Activated CD4-positive, alpha-beta T cell treated with anti-CD3 and anti-CD28 coated beads for 48 hours (primary cell): ENCODE results near the gene DNAJC27.
"Not testable (repeated sequence)": the region's sequence is repeated elsewhere in the genome, so short reads cannot be mapped to it uniquely, and the experiment has no call there.

ENCODE experiments used
- DNase-seq: peaks from one replicate; pipeline ENCODE4 v3.0.0-alpha.2; 2020

Gene DNAJC27

GRCh38 chr2:24971536-24972314 is at the start of gene DNAJC27:
DNAJC27 (minus strand) TSS chr2:24971955; CDS start chr2:24971904, 51 bp downstream.
- DNase-seq, result peak; percentile 98

DNA sequence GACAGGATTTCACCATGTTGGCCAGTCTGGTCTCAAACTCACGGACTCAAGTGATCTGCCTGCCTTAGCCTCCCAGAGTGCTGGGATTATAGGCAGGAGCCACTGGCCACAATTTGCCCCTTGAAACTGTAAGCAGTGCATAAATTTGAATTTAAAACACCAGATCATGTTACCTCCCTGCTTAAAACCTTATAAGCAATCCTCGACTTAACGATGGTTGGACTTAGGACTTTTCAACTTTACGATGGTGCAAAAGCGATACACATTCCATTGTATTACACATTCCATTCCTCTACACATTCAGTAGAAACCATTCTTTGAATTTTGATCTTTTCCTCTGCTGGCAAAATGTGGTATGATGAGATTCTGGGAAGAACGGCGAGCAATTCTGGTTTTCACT is 46.9 kb upstream of the DNAJC27 start:
- DNase-seq, result no peak

DNA sequence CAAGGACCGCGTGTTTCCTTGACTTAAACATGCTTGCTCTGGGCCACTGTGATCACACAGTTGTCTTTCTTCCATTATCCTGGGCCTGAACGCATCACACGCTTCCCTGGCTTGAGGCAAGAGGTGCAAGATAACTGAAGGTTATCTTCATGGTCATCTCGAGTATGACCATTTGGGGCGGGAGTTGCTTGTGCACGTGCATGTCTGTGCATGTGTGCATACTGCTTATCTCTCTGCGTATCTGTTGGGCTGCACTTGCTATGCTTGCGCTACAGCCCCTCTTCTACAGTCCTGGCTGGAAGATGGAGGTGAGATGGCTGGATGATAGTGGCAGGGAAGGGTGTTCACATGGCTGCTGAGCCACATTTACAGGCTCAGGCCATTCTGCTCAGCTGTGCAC is 42.9 kb upstream of the DNAJC27 start:
- no peak for DNase-seq

- not testable (repeated sequence) for DNase-seq
These were observed 39.6 kb upstream of the DNAJC27 start for GRCh38 chr2:25011342-25011741.

DNA sequence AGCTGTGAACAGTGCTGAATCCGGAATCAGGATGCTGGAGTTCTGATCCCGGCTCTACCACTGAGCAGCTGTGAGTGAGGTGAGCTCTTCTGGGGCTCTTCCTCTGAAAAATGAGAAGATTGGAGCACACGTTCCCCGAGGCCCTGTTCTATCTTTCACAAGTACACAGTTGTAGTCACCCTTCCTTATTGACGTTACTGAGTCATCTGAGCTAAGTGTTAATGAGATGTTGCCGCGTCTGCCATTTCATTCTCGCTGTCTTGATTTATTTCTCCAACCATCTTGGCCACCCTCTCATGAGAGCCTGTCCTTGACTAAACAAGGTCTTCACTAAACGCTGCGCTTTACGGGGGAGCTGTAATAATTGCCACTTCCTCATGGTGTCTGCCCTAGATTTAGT is 38.2 kb upstream of the DNAJC27 start:
- no peak for DNase-seq

- no peak for DNase-seq
These were observed 30.3 kb upstream of the DNAJC27 start for GRCh38 chr2:25002066-25002465.

DNA sequence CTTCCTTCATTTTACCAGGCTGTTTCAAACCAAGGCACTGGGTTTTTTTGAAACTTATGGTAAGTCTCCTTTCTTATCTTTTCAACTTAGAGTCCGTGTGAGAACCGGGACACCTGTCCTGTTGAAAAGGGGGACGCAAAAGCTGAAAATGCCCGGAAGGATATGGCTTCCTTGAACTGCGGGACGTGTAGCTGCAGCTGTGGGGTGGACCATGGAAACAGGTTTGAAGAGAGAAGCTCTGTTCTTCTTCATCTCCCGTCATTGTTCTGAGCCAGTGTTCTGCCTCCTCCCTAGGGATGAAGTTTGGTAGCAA is 29.5 kb upstream of the DNAJC27 start:
- DNase-seq, result no peak

- no peak for DNase-seq
These were observed 29.0 kb upstream of the DNAJC27 start for GRCh38 chr2:25000503-25001324.

DNA sequence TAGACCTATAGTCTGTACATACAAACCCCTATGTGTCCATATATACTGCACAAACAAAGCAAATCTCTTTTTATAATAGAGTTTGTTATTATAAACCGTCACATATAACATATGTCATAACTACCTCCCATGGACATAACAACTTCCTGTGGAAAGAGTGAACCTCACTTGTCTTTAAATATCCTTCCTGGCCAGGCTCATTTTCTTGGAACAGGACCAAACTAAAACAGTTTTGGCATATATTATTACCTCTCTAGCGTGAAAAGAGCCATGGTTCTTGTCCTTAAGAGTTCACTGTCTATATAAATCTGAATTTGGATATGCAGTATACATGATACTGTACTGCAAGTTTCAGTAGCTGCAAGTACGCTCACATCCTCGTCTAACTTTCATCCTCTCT is 28.3 kb upstream of the DNAJC27 start:
- DNase-seq, result no peak

- DNase-seq, result not testable (repeated sequence)
These were observed 27.3 kb upstream of the DNAJC27 start for GRCh38 chr2:24999097-24999496.

DNA sequence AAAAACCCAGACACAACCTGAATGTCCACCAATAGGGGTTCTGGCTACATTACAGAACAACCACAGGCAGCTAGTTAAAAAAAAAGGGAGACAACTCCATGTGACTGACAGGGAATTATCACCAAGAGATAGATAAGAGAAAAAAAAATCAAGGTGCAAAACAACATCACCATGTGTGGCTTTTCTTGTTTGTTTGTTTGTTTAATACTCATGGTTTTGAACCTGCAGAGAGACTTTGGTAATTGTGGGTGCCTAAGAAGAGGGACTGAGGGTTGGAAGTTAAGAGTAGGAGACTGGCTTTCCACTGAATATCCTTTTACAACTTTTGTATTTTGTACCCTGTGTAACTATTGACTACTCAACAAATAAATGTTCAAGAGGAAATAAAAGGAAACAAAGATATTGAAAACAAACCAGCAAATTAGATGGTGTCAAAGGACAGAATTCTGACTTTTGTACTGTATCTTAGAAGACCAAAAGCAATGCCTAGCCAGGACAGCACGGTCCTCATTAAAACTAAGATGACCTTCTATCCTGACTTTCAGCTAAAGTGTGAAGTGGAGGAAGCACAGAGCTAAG is 22.5 kb upstream of the DNAJC27 start:
- no peak for DNase-seq

- no peak for DNase-seq
These were observed 21.8 kb upstream of the DNAJC27 start for GRCh38 chr2:24993406-24994145.

- DNase-seq, result no peak
These were observed 14.6 kb upstream of the DNAJC27 start for GRCh38 chr2:24986372-24986771.

GRCh38 chr2:24985511-24985910 is 13.8 kb upstream of the DNAJC27 start:
- no peak for DNase-seq

DNA sequence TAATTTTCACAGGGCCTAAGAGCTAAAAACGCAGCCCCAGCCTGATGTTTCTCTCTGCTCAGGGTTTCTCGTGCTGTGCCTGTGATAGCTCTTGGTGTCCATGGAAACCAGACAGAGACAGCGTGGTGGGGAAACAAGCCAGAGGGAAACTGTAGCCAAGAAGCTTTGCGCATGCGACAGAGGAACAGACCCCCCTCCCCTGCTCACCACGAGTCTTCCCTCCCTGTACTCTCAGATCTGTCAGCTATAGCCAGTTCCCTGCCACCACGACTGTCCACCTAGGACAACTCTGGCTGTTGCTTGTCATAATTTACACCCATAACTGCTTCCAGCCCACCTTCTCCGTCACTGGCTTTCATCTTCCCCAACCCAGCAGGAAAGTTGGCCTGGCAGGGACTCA is 13.2 kb upstream of the DNAJC27 start:
- no peak for DNase-seq

GRCh38 chr2:24981411-24982136 is 9.8 kb upstream of the DNAJC27 start:
- no peak for DNase-seq

DNA sequence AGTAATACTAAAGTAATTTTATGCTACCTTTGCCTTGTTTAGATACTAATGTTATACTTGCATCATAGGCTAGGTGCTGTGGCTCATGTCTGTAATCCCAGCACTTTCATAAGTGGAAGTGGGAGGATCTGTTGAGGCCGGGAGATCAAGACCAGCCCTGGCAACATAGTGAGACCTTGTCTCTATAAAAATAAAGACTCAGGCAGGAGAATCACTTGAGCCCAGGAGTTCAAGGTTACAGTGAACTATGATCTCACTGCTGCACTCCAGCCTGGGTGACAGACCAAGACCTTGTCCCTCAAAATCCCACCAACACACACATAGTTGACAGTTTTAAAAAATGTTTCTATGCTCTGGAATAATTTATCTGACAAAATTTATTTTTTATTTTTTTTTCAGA is 6.9 kb upstream of the DNAJC27 start:
- DNase-seq, result no peak

- DNase-seq, result no peak
These were observed 5.9 kb upstream of the DNAJC27 start for GRCh38 chr2:24977631-24978030.

DNA sequence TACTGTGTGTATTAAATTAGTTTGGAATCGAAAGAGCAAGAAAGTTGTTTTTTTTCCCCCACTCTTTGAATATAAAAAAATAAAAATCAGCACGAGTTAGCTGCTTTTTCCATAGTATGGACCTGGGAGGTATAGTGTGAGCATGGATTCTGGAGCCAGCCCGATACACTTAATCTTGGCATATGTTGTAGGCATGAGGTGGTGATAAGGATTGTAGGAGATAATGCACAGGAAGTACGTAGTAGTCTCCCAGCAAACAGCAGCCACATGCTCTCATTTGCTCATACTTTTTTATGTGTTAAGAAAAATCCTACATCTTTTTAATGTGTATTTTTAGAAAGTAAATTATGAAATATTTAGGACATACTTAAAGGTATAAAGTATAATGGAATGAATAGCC is 2.1 kb upstream of the DNAJC27 start:
- no peak for DNase-seq

DNA sequence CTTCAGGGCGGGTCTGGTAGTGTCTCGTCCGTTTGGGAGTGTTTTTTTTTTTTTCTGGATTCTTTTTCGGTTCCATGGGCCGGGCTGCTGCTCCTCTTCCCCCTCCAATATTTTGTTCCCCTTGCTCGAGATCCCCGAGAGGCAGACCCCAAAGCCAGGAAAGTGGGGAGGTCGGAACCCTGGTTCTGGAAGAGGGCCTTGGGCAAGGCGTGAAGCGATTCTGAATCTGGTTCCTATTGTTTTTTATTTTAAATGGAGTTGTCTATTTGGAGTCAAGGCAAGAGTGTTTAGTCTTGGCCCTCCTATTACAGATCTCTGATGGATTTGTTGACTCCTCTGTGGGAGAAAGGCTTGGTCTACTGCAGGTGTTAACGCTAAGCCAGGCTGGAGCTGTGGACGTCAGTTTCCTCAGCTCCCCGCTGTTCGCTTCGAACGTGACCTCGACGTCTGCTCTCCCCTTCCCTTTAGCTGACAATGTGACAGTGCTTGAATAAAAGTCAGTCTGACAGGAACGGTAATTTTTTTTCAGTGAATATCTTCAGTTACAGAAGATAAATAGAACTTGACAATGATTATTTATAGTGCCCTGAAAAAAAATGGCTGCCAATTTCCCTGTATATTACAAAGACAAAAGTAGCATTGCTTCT is 683 bp upstream of the DNAJC27 start:
- peak; percentile 46 for DNase-seq

- DNase-seq, result no peak
These were observed 544 bp downstream of the DNAJC27 start for GRCh38 chr2:24971286-24971535.
